Glutamatergic neuron (in vitro differentiated cells): Measurements from ENCODE around the gene AKTIP. TPM values are rescaled to one million over a fixed set of nuclear protein-coding genes. Genes with fewer than 3 reads are reported as not detected.

ENCODE experiments used
- DNase-seq: peaks from one replicate; pipeline ENCODE4 v3.0.0; 2022
- H3K27ac Mint-ChIP-seq: one replicate; pipeline ENCODE4 v1.8.0; 2020; ENCODE audit warnings: mild to moderate bottlenecking, mixed read lengths, inconsistent platforms; ENCODE audit not compliant: unreplicated experiment
- H3K27me3 Mint-ChIP-seq: one replicate; pipeline ENCODE4 v1.8.0; 2020; ENCODE audit warnings: mild to moderate bottlenecking, moderate library complexity, mixed read lengths, inconsistent platforms; ENCODE audit not compliant: unreplicated experiment
- H3K36me3 Mint-ChIP-seq: one replicate; pipeline ENCODE4 v1.8.0; 2020; ENCODE audit warnings: mild to moderate bottlenecking, mixed read lengths, inconsistent platforms; ENCODE audit not compliant: unreplicated experiment
- H3K4me1 Mint-ChIP-seq: one replicate; pipeline ENCODE4 v1.8.0; 2020; ENCODE audit warnings: mild to moderate bottlenecking, low read depth, mixed read lengths, inconsistent platforms; ENCODE audit not compliant: unreplicated experiment
- H3K4me3 Mint-ChIP-seq: one replicate; pipeline ENCODE4 v1.8.0; 2020; ENCODE audit warnings: mild to moderate bottlenecking, mixed read lengths, inconsistent platforms; ENCODE audit not compliant: unreplicated experiment
- H3K9me3 Mint-ChIP-seq: one replicate; pipeline ENCODE4 v1.8.0; 2020; ENCODE audit warnings: mild to moderate bottlenecking, moderate library complexity, mixed read lengths, inconsistent platforms; ENCODE audit not compliant: unreplicated experiment
- total RNA-seq: library from RNA; stranded (reverse); fragmentation: NEBNext Ultra II Directional; extraction: Animal tissue kit (Norgen Biotek cat#: 25700); gene quantifications from one replicate; pipeline ENCODE4 v1.2.1, GENCODE V29; 2021; ENCODE audit not compliant: unreplicated experiment
- TF ChIP-seq, protein P1 (sequence below): fragments of 200-600 bp; sonication (generic); IDR thresholded peaks from one replicate; pipeline ENCODE4 v1.5.0; 2021; ENCODE audit not compliant: partially characterized antibody, unreplicated experiment

The AKTIP gene
- total RNA-seq, 1 donor from 2014 or later, result 30.0 TPM

DNA sequence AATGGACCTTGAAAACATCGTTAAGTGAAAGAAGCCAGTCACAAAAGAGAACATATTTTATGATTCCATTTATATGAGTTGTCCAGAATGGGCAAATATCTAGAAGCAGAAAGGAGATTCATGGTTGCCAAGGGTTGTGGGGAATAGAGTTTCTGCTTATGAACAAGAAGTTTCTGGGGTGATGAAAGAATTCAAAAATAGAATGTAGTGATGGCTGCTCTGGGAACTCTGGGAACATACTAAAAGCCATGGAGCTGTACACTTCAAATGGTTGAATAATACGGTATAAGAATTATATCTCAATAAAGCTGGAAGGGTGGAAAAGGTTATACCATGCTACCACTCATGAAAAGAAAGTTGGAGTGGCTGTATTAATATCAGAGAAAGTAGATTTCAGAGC is 18.5 kb downstream of the AKTIP start:
- Mint-ChIP-seq H3K4me1 (no peaks in the 10 kb centered on the region), H3K4me3 (no peak overlapping the region), H3K36me3 (peaks cover 23% of the 10 kb centered on the region), H3K27ac (no peak overlapping the region), H3K27me3 (no peaks in the 10 kb centered on the region), H3K9me3 (no peaks in the 10 kb centered on the region)
- TF ChIP-seq, protein P1, sequence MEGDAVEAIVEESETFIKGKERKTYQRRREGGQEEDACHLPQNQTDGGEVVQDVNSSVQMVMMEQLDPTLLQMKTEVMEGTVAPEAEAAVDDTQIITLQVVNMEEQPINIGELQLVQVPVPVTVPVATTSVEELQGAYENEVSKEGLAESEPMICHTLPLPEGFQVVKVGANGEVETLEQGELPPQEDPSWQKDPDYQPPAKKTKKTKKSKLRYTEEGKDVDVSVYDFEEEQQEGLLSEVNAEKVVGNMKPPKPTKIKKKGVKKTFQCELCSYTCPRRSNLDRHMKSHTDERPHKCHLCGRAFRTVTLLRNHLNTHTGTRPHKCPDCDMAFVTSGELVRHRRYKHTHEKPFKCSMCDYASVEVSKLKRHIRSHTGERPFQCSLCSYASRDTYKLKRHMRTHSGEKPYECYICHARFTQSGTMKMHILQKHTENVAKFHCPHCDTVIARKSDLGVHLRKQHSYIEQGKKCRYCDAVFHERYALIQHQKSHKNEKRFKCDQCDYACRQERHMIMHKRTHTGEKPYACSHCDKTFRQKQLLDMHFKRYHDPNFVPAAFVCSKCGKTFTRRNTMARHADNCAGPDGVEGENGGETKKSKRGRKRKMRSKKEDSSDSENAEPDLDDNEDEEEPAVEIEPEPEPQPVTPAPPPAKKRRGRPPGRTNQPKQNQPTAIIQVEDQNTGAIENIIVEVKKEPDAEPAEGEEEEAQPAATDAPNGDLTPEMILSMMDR, result no peak
- DNase-seq, result no peak

DNA sequence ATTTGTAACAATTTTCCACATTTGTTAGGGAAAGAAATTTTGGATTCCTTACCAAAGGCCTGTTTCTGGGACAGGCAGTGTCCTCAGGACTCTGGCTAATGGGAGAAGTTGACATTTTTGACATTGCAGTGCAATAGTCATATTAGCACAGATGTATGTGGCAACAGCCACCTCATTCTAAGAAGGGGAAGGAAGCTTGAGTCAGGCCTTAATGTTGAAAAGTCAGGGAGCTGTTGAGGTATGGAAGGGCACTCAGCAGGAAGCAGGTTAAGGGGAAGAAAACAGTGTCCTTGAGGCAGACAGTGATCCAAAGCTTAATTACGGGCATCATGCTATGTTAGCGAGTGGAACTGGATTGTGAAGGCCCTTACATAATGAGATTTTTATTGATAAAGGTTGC is 20.9 kb downstream of the AKTIP start:
- H3K27me3 Mint-ChIP-seq, result no peaks in the 10 kb centered on the region
- H3K27ac Mint-ChIP-seq, result no peak overlapping the region
- H3K4me1 Mint-ChIP-seq, result no peaks in the 10 kb centered on the region
- H3K9me3 Mint-ChIP-seq, result no peaks in the 10 kb centered on the region
- TF ChIP-seq, protein P1, result no peak
- no peak for DNase-seq
- H3K36me3 Mint-ChIP-seq, result peaks cover 22% of the 10 kb centered on the region
- no peak overlapping the region for H3K4me3 Mint-ChIP-seq

GRCh38 chr16:53480394-53480793 is 22.6 kb downstream of the AKTIP start:
- H3K27me3 Mint-ChIP-seq, result no peaks in the 10 kb centered on the region
- H3K36me3 Mint-ChIP-seq, result peaks cover 10% of the 10 kb centered on the region
- H3K27ac Mint-ChIP-seq, result no peak overlapping the region
- no peak overlapping the region for H3K4me3 Mint-ChIP-seq
- peaks cover 1% of the 10 kb centered on the region for H3K9me3 Mint-ChIP-seq
- H3K4me1 Mint-ChIP-seq, result no peaks in the 10 kb centered on the region
- TF ChIP-seq, protein P1, result no peak
- no peak for DNase-seq

DNA sequence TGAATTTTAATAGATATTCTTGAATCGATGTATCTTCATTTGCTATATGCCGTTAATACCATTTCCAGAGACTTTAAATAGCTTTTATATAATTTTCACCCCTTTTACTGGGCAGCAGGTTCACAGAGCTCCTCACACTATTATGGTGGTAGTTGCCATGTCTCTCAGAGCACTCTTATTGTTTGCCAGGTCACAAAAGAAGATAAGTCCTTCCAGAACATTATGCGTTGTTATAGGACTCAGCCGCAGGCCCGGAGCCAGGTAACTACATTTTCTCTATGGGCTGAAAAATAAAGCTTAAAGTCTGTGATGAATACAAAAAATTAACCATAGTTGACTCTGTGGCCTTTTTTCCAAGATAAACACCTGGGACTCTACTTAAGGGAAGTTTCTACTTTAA is 24.0 kb downstream of the AKTIP start:
- no peaks in the 10 kb centered on the region for H3K4me1 Mint-ChIP-seq
- no peak overlapping the region for H3K27ac Mint-ChIP-seq
- DNase-seq, result no peak
- peaks cover 5% of the 10 kb centered on the region for H3K36me3 Mint-ChIP-seq
- H3K27me3 Mint-ChIP-seq, result no peaks in the 10 kb centered on the region
- no peak overlapping the region for H3K4me3 Mint-ChIP-seq
- H3K9me3 Mint-ChIP-seq, result peaks cover 1% of the 10 kb centered on the region
- TF ChIP-seq, protein P1, result no peak

DNA sequence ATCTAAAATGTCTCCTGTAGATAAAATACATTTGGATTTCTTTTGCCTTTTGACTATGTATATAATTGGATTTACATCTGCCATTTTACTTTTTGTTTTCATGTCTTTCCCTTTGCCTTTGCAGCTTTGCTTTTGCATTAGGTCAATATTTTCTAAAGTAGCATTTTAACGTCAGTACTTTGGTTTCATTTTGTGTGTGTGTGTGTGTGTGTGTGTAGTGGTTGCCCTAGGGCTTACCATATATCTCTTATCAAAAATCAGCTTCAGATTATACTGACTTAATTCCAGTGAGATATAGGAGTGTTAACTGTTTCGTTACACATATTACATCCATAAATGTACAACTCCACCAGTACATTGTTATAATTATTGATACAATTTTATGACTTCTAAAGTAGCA is 26.1 kb downstream of the AKTIP start:
- no peaks in the 10 kb centered on the region for H3K36me3 Mint-ChIP-seq
- no peak for DNase-seq
- no peak overlapping the region for H3K27ac Mint-ChIP-seq
- no peaks in the 10 kb centered on the region for H3K4me1 Mint-ChIP-seq
- TF ChIP-seq, protein P1, result no peak
- no peaks in the 10 kb centered on the region for H3K27me3 Mint-ChIP-seq
- H3K4me3 Mint-ChIP-seq, result no peak overlapping the region
- peaks cover 1% of the 10 kb centered on the region for H3K9me3 Mint-ChIP-seq
